ENCODE data around the gene RALB.

- TF ChIP-seq, protein P1, sequence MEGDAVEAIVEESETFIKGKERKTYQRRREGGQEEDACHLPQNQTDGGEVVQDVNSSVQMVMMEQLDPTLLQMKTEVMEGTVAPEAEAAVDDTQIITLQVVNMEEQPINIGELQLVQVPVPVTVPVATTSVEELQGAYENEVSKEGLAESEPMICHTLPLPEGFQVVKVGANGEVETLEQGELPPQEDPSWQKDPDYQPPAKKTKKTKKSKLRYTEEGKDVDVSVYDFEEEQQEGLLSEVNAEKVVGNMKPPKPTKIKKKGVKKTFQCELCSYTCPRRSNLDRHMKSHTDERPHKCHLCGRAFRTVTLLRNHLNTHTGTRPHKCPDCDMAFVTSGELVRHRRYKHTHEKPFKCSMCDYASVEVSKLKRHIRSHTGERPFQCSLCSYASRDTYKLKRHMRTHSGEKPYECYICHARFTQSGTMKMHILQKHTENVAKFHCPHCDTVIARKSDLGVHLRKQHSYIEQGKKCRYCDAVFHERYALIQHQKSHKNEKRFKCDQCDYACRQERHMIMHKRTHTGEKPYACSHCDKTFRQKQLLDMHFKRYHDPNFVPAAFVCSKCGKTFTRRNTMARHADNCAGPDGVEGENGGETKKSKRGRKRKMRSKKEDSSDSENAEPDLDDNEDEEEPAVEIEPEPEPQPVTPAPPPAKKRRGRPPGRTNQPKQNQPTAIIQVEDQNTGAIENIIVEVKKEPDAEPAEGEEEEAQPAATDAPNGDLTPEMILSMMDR (IDR thresholded peaks at IDR 0.05), result no peak
- TF ChIP-seq POLR2A (IDR thresholded peaks at IDR 0.05; ENCODE audit: low read depth), result no peak
Observed at GRCh38 chr2:120256651-120257000, 4.0 kb downstream of the RALB start.

Measured in esophagus muscularis mucosa (tissue), 3 donors.